Type B pancreatic cell (in vitro differentiated cells): ENCODE data around the gene SYCP2L. TPM values are rescaled to one million over a fixed set of nuclear protein-coding genes. Genes with fewer than 3 reads are reported as not detected.
"Not testable (repeated sequence)": the region's sequence is repeated elsewhere in the genome, so short reads cannot be mapped to it uniquely, and the experiment has no call there.

Experiments
- DNase-seq: peaks from one replicate; pipeline ENCODE4 v3.0.0; 2021; ENCODE audit warnings: mixed read lengths; ENCODE audit not compliant: unreplicated experiment; ENCODE audit errors: extremely low spot score
- H3K27ac Mint-ChIP-seq: 2 replicates; pipeline ENCODE4 v1.8.0; 2021; ENCODE audit warnings: mild to moderate bottlenecking, mixed read lengths
- H3K27me3 Mint-ChIP-seq: 2 replicates; pipeline ENCODE4 v1.8.0; 2021; ENCODE audit warnings: mixed read lengths
- H3K36me3 Mint-ChIP-seq: 2 replicates; pipeline ENCODE4 v1.8.0; 2021; ENCODE audit warnings: mixed read lengths
- H3K4me1 Mint-ChIP-seq: one replicate; pipeline ENCODE4 v1.8.0; 2021; ENCODE audit warnings: mixed read lengths; ENCODE audit not compliant: unreplicated experiment
- H3K4me3 Mint-ChIP-seq: 2 replicates; pipeline ENCODE4 v1.8.0; 2021; ENCODE audit warnings: mild to moderate bottlenecking, mixed read lengths
- H3K9me3 Mint-ChIP-seq: 2 replicates; pipeline ENCODE4 v1.8.0; 2021; ENCODE audit warnings: mixed read lengths
- CTCF ChIP-seq: fragments of 200-600 bp; sonication (generic); conservative IDR thresholded peaks from 2 replicates; pipeline ENCODE4 v1.5.0; 2021; ENCODE audit warnings: antibody characterized with exemption, mild to moderate bottlenecking
- total RNA-seq: library from RNA; stranded (reverse); gene quantifications from 2 replicates; pipeline ENCODE4 v1.2.1, GENCODE V29; 2021; ENCODE audit warnings: low replicate concordance

Gene SYCP2L
- total RNA-seq, 1 donor from 2014 or later = 6.9 TPM

GRCh38 chr6:10847684-10848083 lies 39.2 kb upstream of the SYCP2L start:
- no peak overlapping the region for H3K4me3 Mint-ChIP-seq

GRCh38 chr6:10849901-10850300 lies 37.0 kb upstream of the SYCP2L start:
- Mint-ChIP-seq H3K27ac (no peak overlapping the region), H3K27me3 (peaks cover 3% of the 10 kb centered on the region), H3K4me3 (no peak overlapping the region), H3K4me1 (no peaks in the 10 kb centered on the region), H3K9me3 (peaks cover 12% of the 10 kb centered on the region), H3K36me3 (no peaks in the 10 kb centered on the region)
- TF ChIP-seq CTCF = no peak
- no peak for DNase-seq

More at GRCh38 chr6:10847684-10848083, 39.2 kb upstream of the SYCP2L start:
- peak; percentile 69 for TF ChIP-seq CTCF
- Mint-ChIP-seq H3K36me3 (no peaks in the 10 kb centered on the region), H3K27me3 (peaks cover 7% of the 10 kb centered on the region), H3K27ac (no peak overlapping the region), H3K4me1 (no peaks in the 10 kb centered on the region), H3K9me3 (peaks cover 4% of the 10 kb centered on the region)
- no peak for DNase-seq

- DNase-seq = no peak
- no peaks in the 10 kb centered on the region for H3K36me3 Mint-ChIP-seq
These were observed 36.1 kb upstream of the SYCP2L start for GRCh38 chr6:10850728-10851127.

DNA sequence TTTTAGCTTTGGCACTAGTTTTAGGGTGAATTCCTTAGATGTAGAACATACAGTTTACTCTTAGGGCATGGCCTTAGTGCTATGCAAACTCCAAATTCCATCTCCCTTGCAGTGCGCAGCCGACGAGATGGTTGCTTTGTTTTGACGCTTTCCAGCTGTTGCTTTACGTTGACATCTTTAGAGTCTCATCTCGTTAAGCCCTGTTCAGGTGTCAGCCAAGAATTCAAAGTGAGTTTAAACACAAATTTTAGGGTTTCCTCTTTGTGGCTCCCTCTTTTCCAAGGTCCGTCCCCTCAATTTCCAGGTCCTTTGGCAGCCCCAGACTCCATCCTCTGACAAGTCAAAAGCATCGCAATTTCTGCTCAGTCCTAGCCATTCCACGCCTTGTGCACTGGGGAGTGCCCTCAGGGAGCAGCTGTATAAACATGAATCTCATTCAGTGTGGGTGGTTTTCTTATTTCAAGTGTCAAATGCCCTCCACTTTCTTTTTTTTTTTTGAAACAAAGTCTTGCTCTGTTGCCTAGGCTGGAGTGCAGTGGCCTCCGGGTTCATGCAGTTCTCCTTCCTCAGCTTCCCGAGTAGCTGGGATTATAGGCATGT lies 34.4 kb upstream of the SYCP2L start:
- Mint-ChIP-seq H3K27ac (no peak overlapping the region), H3K4me3 (no peak overlapping the region), H3K9me3 (peaks cover 12% of the 10 kb centered on the region), H3K4me1 (no peaks in the 10 kb centered on the region), H3K36me3 (no peaks in the 10 kb centered on the region), H3K27me3 (peaks cover 3% of the 10 kb centered on the region)
- no peak for DNase-seq
- TF ChIP-seq CTCF = no peak

More at GRCh38 chr6:10850728-10851127, 36.1 kb upstream of the SYCP2L start:
- no peak for TF ChIP-seq CTCF
- Mint-ChIP-seq H3K4me3 (no peak overlapping the region), H3K27me3 (peaks cover 3% of the 10 kb centered on the region), H3K4me1 (no peaks in the 10 kb centered on the region), H3K27ac (peak overlapping the region; percentile 20), H3K9me3 (peaks cover 12% of the 10 kb centered on the region)

DNA sequence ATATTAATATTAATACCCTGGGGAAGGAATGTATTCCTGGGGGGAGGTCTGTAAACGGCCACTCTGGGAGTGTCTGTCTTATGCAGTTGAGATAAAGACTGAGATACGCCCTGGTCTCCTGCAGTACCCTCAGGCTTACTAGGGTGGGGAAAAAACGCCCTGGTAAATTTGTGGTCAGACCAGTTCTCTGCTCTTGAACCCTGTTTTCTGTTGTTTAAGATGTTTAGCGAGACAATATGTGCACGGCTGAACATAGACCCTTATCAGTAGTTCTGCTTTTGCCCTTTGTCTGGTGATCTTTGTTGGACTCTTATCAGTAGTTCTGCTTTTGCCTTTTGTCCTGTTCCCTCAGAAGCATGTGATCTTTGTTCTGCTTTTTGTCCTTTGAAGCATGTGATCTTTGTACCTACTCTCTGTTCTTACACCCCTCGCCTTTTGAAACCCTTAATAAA lies 33.0 kb upstream of the SYCP2L start:
- not testable (repeated sequence) for H3K4me3 Mint-ChIP-seq, H3K27ac Mint-ChIP-seq, H3K36me3 Mint-ChIP-seq, DNase-seq, H3K4me1 Mint-ChIP-seq, H3K27me3 Mint-ChIP-seq
- peaks cover 12% of the 10 kb centered on the region for H3K9me3 Mint-ChIP-seq

GRCh38 chr6:10854922-10855632 lies 31.8 kb upstream of the SYCP2L start:
- no peaks in the 10 kb centered on the region for H3K36me3 Mint-ChIP-seq
- H3K27ac Mint-ChIP-seq = no peak overlapping the region
- H3K9me3 Mint-ChIP-seq = peaks cover 12% of the 10 kb centered on the region
- no peaks in the 10 kb centered on the region for H3K4me1 Mint-ChIP-seq
- TF ChIP-seq CTCF = no peak
- no peak for DNase-seq
- no peak overlapping the region for H3K4me3 Mint-ChIP-seq
- peaks cover 3% of the 10 kb centered on the region for H3K27me3 Mint-ChIP-seq
